Measurements from ENCODE around the gene EMID1.

GRCh38 chr22:29259253-29259899 lies 53.7 kb downstream of the EMID1 start:
- TF ChIP-seq CTCF (IDR thresholded peaks at IDR 0.05 in 2 of 3, conservative IDR thresholded peaks at IDR 0.05 in 1 of 3; ENCODE audit: borderline replicate concordance in 1 of 3, insufficient read depth in 1 of 3, low read depth in 2 of 3, low read length in 2 of 3) (peak in 2 of 3 experiments; percentile 26 to 35; a peak in 2 of 6 replicates), RAD21 (IDR thresholded peaks at IDR 0.05; ENCODE audit: low read depth) (no peak), EZH2phosphoT487 (IDR thresholded peaks at IDR 0.05; ENCODE audit: borderline replicate concordance) (no peak), POLR2A (IDR thresholded peaks at IDR 0.05; ENCODE audit: borderline replicate concordance, extremely low read depth, insufficient read depth, insufficient read length) (no peak), EZH2 (IDR thresholded peaks at IDR 0.05) (no peak), POLR2AphosphoS5 (IDR thresholded peaks at IDR 0.05; ENCODE audit: low read depth, low read length) (peak; percentile 18; the same call in 1 of the 2 replicates), YY1 (IDR thresholded peaks at IDR 0.05; ENCODE audit: extremely low read depth, insufficient replicate concordance, low read depth, low read length) (no peak), CEBPB (IDR thresholded peaks at IDR 0.05; ENCODE audit: low read depth) (no peak), TCF7L2 (IDR thresholded peaks at IDR 0.05; ENCODE audit: borderline replicate concordance, extremely low read depth, insufficient read depth, insufficient read length) (no peak), ZFX (IDR thresholded peaks at IDR 0.05) (no peak), SP1 (IDR thresholded peaks at IDR 0.05; ENCODE audit: low read depth) (no peak), CBX3 (IDR thresholded peaks at IDR 0.05; ENCODE audit: low read depth) (no peak), ZNF274 (IDR thresholded peaks at IDR 0.05; ENCODE audit: low read depth, low read length) (no peak)
